Measurements from ENCODE around the gene ZNF563. TPM values are rescaled to one million over a fixed set of nuclear protein-coding genes. Genes with fewer than 3 reads are reported as not detected.

ZNF563 gene
- 0.30 and 0.65 TPM in 2 replicates for total RNA-seq

GRCh38 chr19:12333162-12334159 is at the start of gene ZNF563:
ZNF563 (minus strand) TSS chr19:12333633; CDS start chr19:12333482, 151 bp downstream.

DNA sequence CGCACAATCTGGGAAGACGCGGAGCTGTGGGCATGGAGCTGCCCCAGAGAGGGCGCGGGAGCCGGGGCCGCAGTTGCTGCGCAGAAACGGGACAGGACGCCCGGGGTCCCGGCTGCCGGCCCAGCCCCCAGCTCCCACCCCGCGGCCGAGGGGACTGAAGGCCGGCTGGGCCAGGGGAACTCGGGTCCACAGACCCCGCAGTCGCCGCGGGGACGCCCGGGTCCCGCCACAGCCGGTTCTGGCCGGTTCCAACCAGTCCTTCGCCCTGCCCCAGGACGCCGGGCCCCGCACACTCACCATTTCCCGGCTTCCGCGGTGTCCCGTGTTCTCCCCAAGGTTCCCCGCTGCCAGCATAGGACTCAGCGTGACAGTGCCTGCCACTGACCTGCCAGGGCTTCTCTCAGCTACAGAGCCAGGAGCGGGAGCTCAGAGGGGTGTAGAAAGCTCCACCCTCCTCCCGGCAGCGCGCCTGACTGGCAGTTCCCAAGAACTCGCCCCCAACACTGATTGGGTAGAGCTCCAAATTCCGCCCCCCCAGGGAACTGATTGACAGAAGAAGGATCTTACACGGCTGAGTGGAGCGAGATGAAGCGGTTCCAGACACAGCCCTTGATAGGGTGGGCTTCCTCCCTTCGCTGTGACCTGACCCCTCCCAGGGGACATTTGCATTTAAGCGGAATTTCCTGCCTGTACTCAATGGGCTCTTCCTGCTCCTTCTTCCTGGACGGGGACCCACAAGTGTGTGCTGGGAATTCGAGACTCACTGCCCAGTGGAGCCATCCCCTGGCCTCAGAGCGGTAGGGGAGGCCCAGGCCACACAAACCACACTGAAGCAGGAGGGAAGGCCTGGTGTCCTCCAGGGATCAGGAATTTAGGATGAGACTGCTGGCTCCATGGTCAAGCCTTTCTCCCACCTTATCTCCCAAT is 32.1 kb upstream of the ZNF563 start, which contains the start of gene ZNF442:
TSS of gene ZNF442 (minus strand) at position 448 of the 927 bp plus-strand sequence. CDS start 2,052 bp downstream, outside the sequence.

DNA sequence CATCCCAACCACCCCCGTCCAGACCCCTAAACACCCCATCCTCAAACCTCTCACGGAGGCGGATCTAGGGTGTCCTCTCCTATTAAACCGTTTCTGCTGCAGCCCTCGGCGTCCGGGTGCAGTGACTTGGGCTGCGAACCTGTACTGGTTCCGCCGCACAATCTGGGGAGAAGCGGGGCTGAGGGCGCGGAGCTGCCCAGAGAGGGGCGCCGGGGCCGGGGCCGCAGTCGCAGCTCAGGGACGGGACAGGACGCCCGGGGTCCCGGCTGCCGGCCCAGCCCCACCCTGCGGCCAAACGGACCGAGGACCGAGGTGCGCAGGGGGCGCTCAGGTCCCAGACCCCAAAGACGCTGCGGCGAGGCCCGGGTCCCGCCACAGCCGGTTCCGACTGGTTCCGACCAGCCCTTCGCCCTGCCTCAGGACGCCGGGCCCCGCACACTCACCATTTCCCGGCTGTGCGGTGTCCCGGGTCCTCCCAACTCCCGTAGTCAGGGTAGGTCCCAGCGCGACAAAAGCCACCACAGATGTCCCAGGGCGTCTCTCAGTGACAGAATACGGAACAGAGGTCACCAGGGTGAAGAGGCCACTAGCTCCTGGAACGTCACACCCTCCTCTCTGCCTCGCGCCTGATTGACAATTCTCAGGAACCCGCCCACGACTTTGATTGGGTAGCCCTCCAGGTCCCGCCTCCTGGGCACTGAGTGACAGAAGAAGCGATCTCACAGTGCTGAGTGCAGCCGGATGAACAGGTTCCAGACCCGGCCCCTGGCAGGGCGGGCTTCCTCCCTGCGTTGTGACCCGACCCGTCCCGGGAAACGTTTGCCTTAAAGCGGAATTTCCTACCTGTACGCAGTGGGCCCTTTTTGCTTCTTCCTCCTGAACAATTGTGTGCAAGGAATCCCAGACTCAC is 38.9 kb downstream of the ZNF563 start, which contains the start of gene ZNF44:
TSS of gene ZNF44 (minus strand) at position 635 of the 910 bp plus-strand sequence. CDS start at position 446, 189 bp downstream.

Other genes starting within 250 kb of the ZNF563 start
- 1.9 and 2.6 TPM in 2 replicates for gene ZNF20, start 193.3 kb downstream of the ZNF563 start, total RNA-seq
- gene ZNF625, start 176.9 kb downstream of the ZNF563 start, total RNA-seq: 8.8 and 10.5 TPM in 2 replicates
- 4.2 and 5.2 TPM in 2 replicates for gene ZNF136, start 170.5 kb downstream of the ZNF563 start, total RNA-seq
- 3.9 and 8.2 TPM in 2 replicates for gene ZNF44, start 38.8 kb downstream of the ZNF563 start, total RNA-seq
- 0.32 and 1.1 TPM in 2 replicates for gene ZNF442, start 32.0 kb upstream of the ZNF563 start, total RNA-seq
- gene ZNF799, start 67.6 kb upstream of the ZNF563 start, total RNA-seq: 4.2 and 5.5 TPM in 2 replicates
- 3.6 and 5.6 TPM in 2 replicates for gene ZNF443, start 107.4 kb upstream of the ZNF563 start, total RNA-seq
- gene ZNF709, start 151.2 kb upstream of the ZNF563 start, total RNA-seq: 2.3 and 4.6 TPM in 2 replicates
- 6.2 and 8.2 TPM in 2 replicates for gene ZNF564, start 217.8 kb upstream of the ZNF563 start, total RNA-seq

Measured in epithelial cell of umbilical artery (primary cell).